Measurements from ENCODE around the gene MAD1L1. TPM values are rescaled to one million over a fixed set of nuclear protein-coding genes. Genes with fewer than 3 reads are reported as not detected.

Gene MAD1L1
- total and polyA plus RNA-seq, 2 of the 8 experiments (the other 6 are each of a cell fraction or from before 2014, with no cell fraction given), result 40.4 to 44.6 TPM

- TF ChIP-seq CBX5 (IDR thresholded peaks at IDR 0.05; ENCODE audit: low read depth, low read length) (no peak), BCL11A (IDR thresholded peaks at IDR 0.05; ENCODE audit: low read depth in 2 of 2, low read length in 2 of 2) (no peak), NRF1 (IDR thresholded peaks at IDR 0.05; ENCODE audit: low read depth, low read length) (no peak), RNF2 (IDR thresholded peaks at IDR 0.05; ENCODE audit: borderline replicate concordance, low read depth, low read length, missing control alignments, poor library complexity, severe bottlenecking) (no peak), CREB1 (IDR thresholded peaks at IDR 0.05) (no peak), ZNF274 (IDR thresholded peaks at IDR 0.05; ENCODE audit: borderline replicate concordance, extremely low read depth, low read length) (no peak), KDM4A (IDR thresholded peaks at IDR 0.05; ENCODE audit: low read depth, low read length, severe bottlenecking) (no peak), HDAC6 (IDR thresholded peaks at IDR 0.05; ENCODE audit: low read depth, low read length) (no peak)
- Histone ChIP-seq H3K4me2 (ENCODE audit: insufficient read depth in 1 of 2, low read depth in 2 of 2, low read length in 2 of 2) (no peak overlapping the region), H3K27ac (ENCODE audit: low read depth, low read length) (no peak overlapping the region), H3K36me3 (ENCODE audit: control insufficient read depth in 2 of 4, insufficient read depth in 4 of 4, low read length in 3 of 4) (no peaks in the 10 kb centered on the region), H4K8ac (ENCODE audit: extremely low read depth, insufficient read depth, low read length) (no peak overlapping the region; the same call in 1 of the 2 replicates), H3K9ac (replicated peaks in 1 of 4; ENCODE audit: extremely low read depth in 1 of 4, low read depth in 3 of 4, low read length in 3 of 4) (no peak overlapping the region), H2BK15ac (ENCODE audit: low read length) (no peak overlapping the region), H3K56ac (replicated peaks; ENCODE audit: insufficient read length, low read depth, low read length) (no peak overlapping the region), H3K79me1 (ENCODE audit: low read depth, low read length) (peaks cover 14% of the 10 kb centered on the region), H2BK20ac (ENCODE audit: low read length) (no peak overlapping the region), H4K5ac (ENCODE audit: insufficient read length, low read depth, low read length) (no peak overlapping the region), H3K14ac (ENCODE audit: insufficient read length) (no peak overlapping the region), H3K23me2 (ENCODE audit: low read depth, low read length) (no peaks in the 10 kb centered on the region), H3K4ac (replicated peaks; ENCODE audit: insufficient read length, low read depth, low read length) (no peak overlapping the region), H3K18ac (ENCODE audit: extremely low read depth, low read length) (no peak overlapping the region), H3K23ac (ENCODE audit: insufficient read length) (no peak overlapping the region), H3K79me2 (ENCODE audit: control insufficient read depth in 1 of 2, insufficient read depth in 2 of 2, low read length in 2 of 2) (peaks cover 0 to 6% of the 10 kb centered on the region in 2 experiments; a peak in 1 of 4 replicates), H2AK5ac (ENCODE audit: low read depth, low read length) (no peak overlapping the region), H2BK5ac (ENCODE audit: low read depth, low read length) (0 out of 2 replicates have a peak overlapping the region, but pooled peaks have one; percentile 35), H3K4me3 (ENCODE audit: extremely low read depth in 1 of 4, insufficient read depth in 2 of 4, low read depth in 3 of 4, low read length in 4 of 4) (no peak overlapping the region), H2BK120ac (replicated peaks; ENCODE audit: low read depth, low read length) (no peak overlapping the region), H2BK12ac (ENCODE audit: low read depth, low read length) (no peak overlapping the region), H3K27me3 (replicated peaks in 1 of 4; ENCODE audit: control insufficient read depth in 3 of 4, extremely low read depth in 1 of 4, insufficient read depth in 3 of 4, low read length in 3 of 4) (no peaks in the 10 kb centered on the region), H3K4me1 (replicated peaks in 1 of 4; ENCODE audit: control insufficient read depth in 3 of 4, insufficient read depth in 4 of 4, low read length in 3 of 4) (peaks cover 0 to 10% (median 2%) of the 10 kb centered on the region in 4 experiments; a peak in 3 of 7 replicates), H2AFZ (ENCODE audit: low read length) (no peak overlapping the region), H4K20me1 (replicated peaks in 1 of 2; ENCODE audit: control insufficient read depth in 1 of 2, insufficient read depth in 2 of 2, low read length in 2 of 2) (peaks cover 0 to 11% of the 10 kb centered on the region in 2 experiments), H3K9me3 (ENCODE audit: insufficient read depth in 2 of 2, low read depth in 1 of 2, low read length in 1 of 2) (no peaks in the 10 kb centered on the region), H4K91ac (replicated peaks; ENCODE audit: insufficient read length, low read length) (no peak overlapping the region)
- WGBS, 2 experiments (ENCODE audit: extremely low coverage in 1 of 2, insufficient coverage in 1 of 2, insufficient read length in 1 of 2, insufficient replicate concordance in 2 of 2, low coverage in 1 of 2, low lambda C conversion rate in 2 of 2, missing lambda C conversion rate in 1 of 2), result 96% methylated on average over 11 of the region's 11 CpGs; no CpG with 5 or more reads in 1 of the 2 experiments
- no peak for FAIRE-seq
- CTCF ChIA-PET (ENCODE audit: partially characterized antibody), result interaction anchor here (0.9 to 2.6 kb wide), 3 partner anchors 11 to 147 kb away, joined by 3 to 8 read pairs (median 5); no protein-coding TSS in a partner anchor
- DNase-seq (ENCODE audit: low read depth in 1 of 2, low spot score in 2 of 2), result no peak
- POLR2A ChIA-PET (ENCODE audit: partially characterized antibody), result interaction anchor here (0.8 kb wide), 1 partner anchor 9 kb away, joined by 3 read pairs; no protein-coding TSS in a partner anchor
Measured at GRCh38 chr7:2048531-2048930, 184.2 kb downstream of the MAD1L1 start.
